ENCODE measurements around the gene SCRN1. TPM values are rescaled to one million over a fixed set of nuclear protein-coding genes. Genes with fewer than 3 reads are reported as not detected.

SCRN1 gene
- total and polyA plus RNA-seq, 2 of the 13 experiments (the other 11 are each of a cell fraction or from before 2014, with no cell fraction given), result 43.2 to 49.8 TPM

DNA sequence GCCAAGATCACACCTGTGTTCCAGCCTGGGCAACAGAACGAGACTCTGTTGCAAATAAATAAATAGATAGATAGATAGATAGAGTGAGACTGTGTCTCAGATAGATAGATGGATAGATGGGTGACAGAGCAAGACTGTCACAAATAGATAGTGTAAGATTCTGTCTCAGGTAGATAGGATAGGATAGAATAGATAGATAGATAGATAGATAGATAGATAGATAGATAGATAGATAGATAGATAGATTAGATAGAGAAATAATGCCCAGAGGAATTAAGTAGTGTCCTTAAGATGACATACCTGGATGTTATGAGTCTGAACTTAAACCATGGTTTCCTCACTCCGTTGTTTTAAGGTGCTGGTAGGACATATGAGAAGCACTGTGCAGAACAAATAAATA lies 46.6 kb upstream of the SCRN1 start:
- FAIRE-seq (no peak), ATAC-seq (no peak), DNase-seq (ENCODE audit: low spot score) (no peak)
- no peak overlapping the region for H3K4me3 ChIP-seq (replicated peaks in 1 of 3; ENCODE audit: insufficient read depth in 1 of 3, low read depth in 2 of 3, low read length in 3 of 3)
- intact Hi-C loops (cut with micrococcal nuclease; ENCODE audit: unreplicated experiment), result no loop called here
- no peak overlapping the region for H3K4me2 ChIP-seq (ENCODE audit: low read depth, low read length)
- TF ChIP-seq NCOR1 (IDR thresholded peaks at IDR 0.05; ENCODE audit: borderline replicate concordance, low read length) (no peak), ZSCAN9 (CRISPR knock-in tag; IDR thresholded peaks at IDR 0.05; ENCODE audit: borderline replicate concordance) (no peak), AHR (CRISPR knock-in tag; IDR thresholded peaks at IDR 0.05) (no peak), ZNF451 (CRISPR knock-in tag; IDR thresholded peaks at IDR 0.05) (no peak), SAP130 (CRISPR knock-in tag; IDR thresholded peaks at IDR 0.05; ENCODE audit: low read depth) (no peak), KLF12 (CRISPR knock-in tag; IDR thresholded peaks at IDR 0.05; ENCODE audit: borderline replicate concordance) (no peak)
- no TSS peak for BruUV-seq (replicated peaks)
- no peaks in the 10 kb centered on the region for H3K9me3 ChIP-seq (ENCODE audit: low read length)
- no peak overlapping the region for H2AFZ ChIP-seq (ENCODE audit: low read length)
- ChIA-PET POLR2A (no interaction called here), CTCF (ENCODE audit: low intra/inter-chr PET ratio, low total read pairs) (no interaction called here)
- H4K20me1 ChIP-seq (ENCODE audit: insufficient read depth, low read length), result peaks cover 19% of the 10 kb centered on the region
- H3K36me3 ChIP-seq (replicated peaks in 1 of 2; ENCODE audit: control insufficient read depth in 1 of 2, insufficient read depth in 2 of 2, low read length in 2 of 2), result peaks cover 0 to 12% of the 10 kb centered on the region in 2 experiments; a peak in 1 of 5 replicates
- no peak overlapping the region for H3K27ac ChIP-seq (ENCODE audit: extremely low read length, insufficient read depth, low read length)
- H3K27me3 ChIP-seq (ENCODE audit: control insufficient read depth in 1 of 2, insufficient read depth in 2 of 2, low read length in 2 of 2), result no peaks in the 10 kb centered on the region
- in situ Hi-C loops (cut with HindIII; ENCODE audit: extremely low pct_ligation_motif_present, low pct_unique_long_range_greater_than_20kb), result no loop called here
- H3K4me1 ChIP-seq (ENCODE audit: insufficient read depth, low read length), result peaks cover 48% of the 10 kb centered on the region
- WGBS (ENCODE audit: low lambda C conversion rate), result 54% methylated on average over 2 of the region's 2 CpGs
- no peak overlapping the region for H3K9ac ChIP-seq (ENCODE audit: insufficient read depth, low read depth, low read length)
- H3K79me2 ChIP-seq (ENCODE audit: insufficient read depth, low read length), result peaks cover 62% of the 10 kb centered on the region

- Histone ChIP-seq H3K4me2 (ENCODE audit: low read depth, low read length) (no peak overlapping the region), H3K27me3 (ENCODE audit: control insufficient read depth in 1 of 2, insufficient read depth in 2 of 2, low read length in 2 of 2) (no peaks in the 10 kb centered on the region), H3K36me3 (replicated peaks in 1 of 2; ENCODE audit: control insufficient read depth in 1 of 2, insufficient read depth in 2 of 2, low read length in 2 of 2) (peaks cover 0 to 12% of the 10 kb centered on the region in 2 experiments; a peak in 1 of 5 replicates), H3K4me1 (ENCODE audit: insufficient read depth, low read length) (peaks cover 58% of the 10 kb centered on the region), H4K20me1 (ENCODE audit: insufficient read depth, low read length) (peaks cover 25% of the 10 kb centered on the region), H3K79me2 (ENCODE audit: insufficient read depth, low read length) (peaks cover 68% of the 10 kb centered on the region), H3K4me3 (replicated peaks in 1 of 3; ENCODE audit: insufficient read depth in 1 of 3, low read depth in 2 of 3, low read length in 3 of 3) (no peak overlapping the region), H3K27ac (ENCODE audit: extremely low read length, insufficient read depth, low read length) (no peak overlapping the region), H3K9me3 (ENCODE audit: low read length) (no peaks in the 10 kb centered on the region), H2AFZ (ENCODE audit: low read length) (no peak overlapping the region), H3K9ac (ENCODE audit: insufficient read depth, low read depth, low read length) (no peak overlapping the region)
- BruUV-seq (replicated peaks), result no TSS peak
- in situ Hi-C loops (cut with HindIII; ENCODE audit: extremely low pct_ligation_motif_present, low pct_unique_long_range_greater_than_20kb) (no loop called here), intact Hi-C loops (cut with micrococcal nuclease; ENCODE audit: unreplicated experiment) (no loop called here)
- ATAC-seq, result no peak
- ChIA-PET POLR2A (no interaction called here), CTCF (ENCODE audit: low intra/inter-chr PET ratio, low total read pairs) (no interaction called here)
- no peak for DNase-seq (ENCODE audit: low spot score)
- WGBS (ENCODE audit: low lambda C conversion rate), result 99% methylated on average over 3 of the region's 3 CpGs
- FAIRE-seq, result no peak
- no peak for TF ChIP-seq SETDB1 (CRISPR knock-in tag; IDR thresholded peaks at IDR 0.05; ENCODE audit: borderline replicate concordance)
- TF ChIP-seq RXRA (CRISPR knock-in tag; IDR thresholded peaks at IDR 0.05), result no peak
- no peak for TF ChIP-seq NR2C2 (CRISPR knock-in tag; IDR thresholded peaks at IDR 0.05; ENCODE audit: borderline replicate concordance)
- no peak for TF ChIP-seq ZBTB3 (CRISPR knock-in tag; IDR thresholded peaks at IDR 0.05; ENCODE audit: borderline replicate concordance, low read depth)
- TF ChIP-seq ZNF138 (CRISPR knock-in tag; IDR thresholded peaks at IDR 0.05; ENCODE audit: low read depth), result no peak
Observed at GRCh38 chr7:30034501-30034900, 44.9 kb upstream of the SCRN1 start.

Data from HepG2 (cell line).